HL-60 (cell line): ENCODE measurements around the gene KIAA1210.

Experiments used
- CTCF ChIP-seq: IDR thresholded peaks from one replicate; pipeline ENCODE4 v1.5.1; 2011; ENCODE audit warnings: low read length, control low read depth, inconsistent platforms; ENCODE audit not compliant: insufficient read depth
- GABPA ChIP-seq: IDR thresholded peaks from 2 replicates; pipeline ENCODE4 v1.6.1; 2012; ENCODE audit warnings: low read depth
- POLR2AphosphoS5 ChIP-seq: IDR thresholded peaks from 2 replicates; pipeline ENCODE4 v1.6.1; 2012; ENCODE audit warnings: low read depth
- REST ChIP-seq: IDR thresholded peaks from 2 replicates; pipeline ENCODE4 v1.6.1; 2012; ENCODE audit warnings: low read depth; ENCODE audit not compliant: insufficient replicate concordance
- SPI1 ChIP-seq: IDR thresholded peaks from 2 replicates; pipeline ENCODE4 v1.6.1; 2012; ENCODE audit warnings: low read depth, mild to moderate bottlenecking, borderline replicate concordance

- TF ChIP-seq REST (no peak), CTCF (no peak), GABPA (no peak), POLR2AphosphoS5 (no peak), SPI1 (no peak)
These were observed 85.6 kb downstream of the KIAA1210 start for GRCh38 chrX:119042040-119042439.
